Panc1 (cell line): Measurements from ENCODE around the gene DFFA.
"Not testable (repeated sequence)": the region's sequence is repeated elsewhere in the genome, so short reads cannot be mapped to it uniquely, and the experiment has no call there.

Source experiments
- CTCF ChIP-seq: fragments of 450-650 bp; IDR thresholded peaks from 2 replicates; pipeline ENCODE4 v1.5.1; 2017; ENCODE audit warnings: mild to moderate bottlenecking
- POLR2AphosphoS5 ChIP-seq: IDR thresholded peaks from 2 replicates; pipeline ENCODE4 v1.6.1; 2012; ENCODE audit warnings: mild to moderate bottlenecking, low read depth, low read length, moderate library complexity
- REST ChIP-seq, 2 experiments: IDR thresholded peaks; 2 replicates each; pipeline ENCODE4 v1.6.1; 2011 to 2012; ENCODE audit warnings: low read depth in 2 of 2, control low read depth in 1 of 2, low read length in 1 of 2, mild to moderate bottlenecking in 1 of 2, moderate library complexity in 1 of 2; ENCODE audit not compliant: insufficient read depth in 1 of 2

GRCh38 chr1:10418741-10419140, 53.6 kb downstream of the DFFA start:
- TF ChIP-seq CTCF; POLR2AphosphoS5; REST (IDR thresholded peaks at IDR 0.05; ENCODE audit: insufficient read depth in 1 of 2, low read depth in 2 of 2, low read length in 1 of 2): not testable (repeated sequence)
